Fibroblast of skin of back (primary cell): ENCODE results near the gene NKIRAS1. TPM values are rescaled to one million over a fixed set of nuclear protein-coding genes. Genes with fewer than 3 reads are reported as not detected.
A peak's percentile ranks its signal among the peaks of the same experiment; 100 is the strongest.

Experiments
- DNase-seq: peaks from one replicate; pipeline ENCODE4 v3.0.0-alpha.2; 2013
- polyA plus RNA-seq, 2 experiments: library from polyadenylated mRNA; unstranded; fragments of 120-200 nt; gene quantifications; one replicate each; pipeline ENCODE4 v1.2.1, GENCODE V29; 2013; ENCODE audit not compliant: insufficient read length in 2 of 2

The NKIRAS1 gene
- 9.9 TPM for polyA plus RNA-seq (2013, experiment 1 of 2; ENCODE audit: insufficient read length)
- 9.9 TPM for polyA plus RNA-seq (2013, experiment 2 of 2; ENCODE audit: insufficient read length)

- peak; percentile 97 for DNase-seq
Observed at GRCh38 chr3:23916886-23917678, at the start of gene NKIRAS1, which contains the start of gene RPL15. Gene NKIRAS1, minus strand, starts transcription at chr3:23916990. Its CDS starts 6,086 bp downstream, at chr3:23910904. Gene RPL15, plus strand, starts transcription at chr3:23917132. Its CDS starts 728 bp downstream, at chr3:23917860.

- peak; percentile 84 for DNase-seq
Observed at GRCh38 chr3:23966328-23966727, 49.5 kb upstream of the NKIRAS1 start.

- DNase-seq = no peak
Observed at GRCh38 chr3:23964537-23965235, 47.9 kb upstream of the NKIRAS1 start.

GRCh38 chr3:23961913-23962312 is 45.1 kb upstream of the NKIRAS1 start:
- no peak for DNase-seq

- DNase-seq = no peak
Observed at GRCh38 chr3:23961066-23961465, 44.3 kb upstream of the NKIRAS1 start.

GRCh38 chr3:23960649-23961048 is 43.9 kb upstream of the NKIRAS1 start:
- DNase-seq = no peak

GRCh38 chr3:23959135-23959900 is 42.5 kb upstream of the NKIRAS1 start:
- peak; percentile 91 for DNase-seq

- no peak for DNase-seq
Observed at GRCh38 chr3:23956701-23957100, 39.9 kb upstream of the NKIRAS1 start.

GRCh38 chr3:23954144-23954543 is 37.4 kb upstream of the NKIRAS1 start:
- no peak for DNase-seq

- no peak for DNase-seq
Observed at GRCh38 chr3:23953523-23953922, 36.7 kb upstream of the NKIRAS1 start.

GRCh38 chr3:23952646-23953045 is 35.9 kb upstream of the NKIRAS1 start:
- no peak for DNase-seq

GRCh38 chr3:23950293-23950692 is 33.5 kb upstream of the NKIRAS1 start:
- DNase-seq = no peak

GRCh38 chr3:23949784-23950183 is 33.0 kb upstream of the NKIRAS1 start:
- peak; percentile 32 for DNase-seq

- no peak for DNase-seq
Observed at GRCh38 chr3:23948761-23949160, 32.0 kb upstream of the NKIRAS1 start.

GRCh38 chr3:23945913-23946687 is 29.3 kb upstream of the NKIRAS1 start:
- DNase-seq = peak; percentile 96

GRCh38 chr3:23945663-23945912 is 28.8 kb upstream of the NKIRAS1 start:
- DNase-seq = no peak

GRCh38 chr3:23944861-23945662 is 28.3 kb upstream of the NKIRAS1 start, which contains the start of gene NR1D2:
Gene NR1D2, plus strand, starts transcription at chr3:23945286. Its CDS starts 293 bp downstream, at chr3:23945579.
- DNase-seq = peak; percentile 85

GRCh38 chr3:23944007-23944783 is 27.4 kb upstream of the NKIRAS1 start:
- DNase-seq = no peak

GRCh38 chr3:23942546-23942945 is 25.8 kb upstream of the NKIRAS1 start:
- DNase-seq = no peak

- DNase-seq = no peak
Observed at GRCh38 chr3:23941440-23941839, 24.6 kb upstream of the NKIRAS1 start.

GRCh38 chr3:23940775-23941174 is 24.0 kb upstream of the NKIRAS1 start:
- DNase-seq = no peak
